Measurements from ENCODE around the gene MAEA. TPM values are rescaled to one million over a fixed set of nuclear protein-coding genes. Genes with fewer than 3 reads are reported as not detected.

MAEA gene
- total and polyA plus RNA-seq, 8 donors, result 28.6 to 74.7 (median 32.7) TPM

GRCh38 chr4:1338752-1339414 lies 49.2 kb downstream of the MAEA start:
- no peaks in the 10 kb centered on the region for H3K27me3 ChIP-seq
- peaks cover 0 to 58% (median 0%) of the 10 kb centered on the region in 3 donors for H3K36me3 ChIP-seq
- FAIRE-seq, result no peak
- TF ChIP-seq CTCF (IDR thresholded peaks at IDR 0.05), result no peak
- no peak overlapping the region for H3K27ac ChIP-seq
- no peak for ATAC-seq
- H3K4me3 ChIP-seq, result no peak overlapping the region
- WGBS, 2 donors, result 96 to 97% methylated on average over 36 to 38 of the region's 38 CpGs
- H3K4me1 ChIP-seq, result no peaks in the 10 kb centered on the region
- intact Hi-C loops (cut with DNase I), result loop anchor here in 1 of 3 donors (10.0 kb wide), 1 partner anchor 84 kb away; no protein-coding TSS in a partner anchor
- H3K9me3 ChIP-seq, result no peaks in the 10 kb centered on the region
- peak in 2 of 6 donors; percentile 11 to 32 for DNase-seq

- Histone ChIP-seq H3K4me3 (no peak overlapping the region), H3K36me3 (peaks cover 0 to 56% (median 0%) of the 10 kb centered on the region in 3 donors), H3K27me3 (no peaks in the 10 kb centered on the region), H3K9me3 (no peaks in the 10 kb centered on the region), H3K27ac (no peak overlapping the region), H3K4me1 (no peaks in the 10 kb centered on the region)
- no peak for ATAC-seq
- no peak for FAIRE-seq
- DNase-seq, result peak in 2 of 6 donors; percentile 24 to 45
- intact Hi-C loops (cut with DNase I), result loop anchor here in 1 of 3 donors (10.0 kb wide), 1 partner anchor 85 kb away; no protein-coding TSS in a partner anchor
- WGBS, 2 donors, result 97 to 98% methylated on average over 38 of the region's 38 CpGs
- TF ChIP-seq CTCF (IDR thresholded peaks at IDR 0.05), result no peak
Observed at GRCh38 chr4:1339489-1339888, 49.8 kb downstream of the MAEA start.

GRCh38 chr4:1340181-1340747 lies 50.6 kb downstream of the MAEA start:
- Histone ChIP-seq H3K9me3 (no peaks in the 10 kb centered on the region), H3K27me3 (no peaks in the 10 kb centered on the region), H3K36me3 (peaks cover 0 to 53% (median 0%) of the 10 kb centered on the region in 3 donors), H3K27ac (no peak overlapping the region), H3K4me1 (no peaks in the 10 kb centered on the region), H3K4me3 (no peak overlapping the region)
- FAIRE-seq (no peak), ATAC-seq (no peak), DNase-seq (peak in 2 of 6 donors; percentile 20 to 75)
- intact Hi-C loops (cut with DNase I), result loop anchor here in 2 of 3 donors (5.0 to 10.0 kb wide), 2 partner anchors 88 to 205 kb away; no protein-coding TSS in a partner anchor
- WGBS, 2 donors, result 91 to 96% methylated on average over 29 of the region's 29 CpGs
- TF ChIP-seq CTCF (IDR thresholded peaks at IDR 0.05), result no peak

- 97% methylated on average over 20 of the region's 20 CpGs for WGBS, 2 donors
- Histone ChIP-seq H3K4me1 (no peaks in the 10 kb centered on the region), H3K9me3 (no peaks in the 10 kb centered on the region), H3K27ac (no peak overlapping the region), H3K4me3 (no peak overlapping the region), H3K27me3 (no peaks in the 10 kb centered on the region), H3K36me3 (peaks cover 0 to 53% (median 0%) of the 10 kb centered on the region in 3 donors)
- intact Hi-C loops (cut with DNase I), result loop anchor here in 2 of 3 donors (5.0 to 10.0 kb wide), 2 partner anchors 89 to 206 kb away; no protein-coding TSS in a partner anchor
- FAIRE-seq (no peak), DNase-seq (peak in 2 of 6 donors; percentile 25 to 72), ATAC-seq (no peak)
- no peak for TF ChIP-seq CTCF (IDR thresholded peaks at IDR 0.05)
Observed at GRCh38 chr4:1340861-1341260, 51.2 kb downstream of the MAEA start.

Measured in pancreas (tissue), 10 donors.